WTC11 (cell line): ENCODE results near the gene DAAM2. TPM values are rescaled to one million over a fixed set of nuclear protein-coding genes. Genes with fewer than 3 reads are reported as not detected.

Experiments used
- ATAC-seq: fragments of 200-7000 bp; cut with Tn5 transposase; 2 replicates; pipeline ENCODE4 v1.10.0; 2021; ENCODE audit warnings: mild to moderate bottlenecking, moderate library complexity
- CTCF ChIA-PET: fragments of 300-600 bp; sonication (Branson Sonifier 250); formaldehyde crosslinking; loops from one replicate; lab custom pipeline; 2021; ENCODE audit warnings: antibody characterized with exemption; lab: Charles Lee
- POLR2A ChIA-PET: fragments of 350-600 bp; sonication (Branson Sonifier 250); formaldehyde crosslinking; loops from one replicate; lab custom pipeline; 2021; ENCODE audit warnings: antibody characterized with exemption; lab: Charles Lee
- DNase-seq: peaks from one replicate; pipeline ENCODE4 v3.0.0; 2021; ENCODE audit warnings: low spot score
- H3K27ac Mint-ChIP-seq: 2 replicates; pipeline ENCODE4 v1.8.0; 2021; ENCODE audit warnings: mixed read lengths
- H3K27me3 Mint-ChIP-seq: 2 replicates; pipeline ENCODE4 v1.8.0; 2021; ENCODE audit warnings: low read depth, mild to moderate bottlenecking, moderate library complexity, mixed read lengths
- H3K36me3 Mint-ChIP-seq: 2 replicates; pipeline ENCODE4 v1.8.0; 2021; ENCODE audit warnings: mixed read lengths
- H3K4me1 Mint-ChIP-seq: 2 replicates; pipeline ENCODE4 v1.8.0; 2022; ENCODE audit warnings: mixed read lengths
- H3K4me3 Mint-ChIP-seq: 2 replicates; pipeline ENCODE4 v1.8.0; 2021; ENCODE audit warnings: mild to moderate bottlenecking, moderate library complexity, mixed read lengths
- H3K9me3 Mint-ChIP-seq: 2 replicates; pipeline ENCODE4 v1.8.0; 2021; ENCODE audit warnings: mixed read lengths
- CREM ChIP-seq: sonication (generic); formaldehyde crosslinking; IDR thresholded peaks from 2 replicates; pipeline ENCODE4 v1.8.1; 2022; ENCODE audit warnings: mild to moderate bottlenecking, missing genetic modification reagents, moderate library complexity
- EMX1 ChIP-seq: fragments of 250-450 bp; sonication (Bioruptor Pico); IDR thresholded peaks from 2 replicates; pipeline ENCODE4 v1.8.0; 2021; ENCODE audit warnings: mild to moderate bottlenecking
- ESRRA ChIP-seq: sonication (generic); formaldehyde crosslinking; IDR thresholded peaks from 2 replicates; pipeline ENCODE4 v1.8.1; 2022; ENCODE audit warnings: mild to moderate bottlenecking, missing genetic modification reagents, borderline replicate concordance
- FOXK1 ChIP-seq: sonication (generic); formaldehyde crosslinking; IDR thresholded peaks from 2 replicates; pipeline ENCODE4 v1.8.0; 2022; ENCODE audit warnings: mild to moderate bottlenecking, moderate library complexity, missing genetic modification reagents
- GABPB1 ChIP-seq: sonication (generic); formaldehyde crosslinking; IDR thresholded peaks from 2 replicates; pipeline ENCODE4 v1.8.1; 2023; ENCODE audit warnings: mild to moderate bottlenecking, missing genetic modification reagents
- IRF2 ChIP-seq: sonication (generic); formaldehyde crosslinking; IDR thresholded peaks from 2 replicates; pipeline ENCODE4 v1.8.0; 2022; ENCODE audit warnings: low read depth, missing genetic modification reagents, borderline replicate concordance
- KAT7 ChIP-seq: sonication (generic); formaldehyde crosslinking; IDR thresholded peaks from 2 replicates; pipeline ENCODE4 v1.8.1; 2023; ENCODE audit warnings: missing genetic modification reagents, mild to moderate bottlenecking, borderline replicate concordance
- NFATC4 ChIP-seq: fragments of 250-450 bp; sonication (Bioruptor Pico); IDR thresholded peaks from 2 replicates; pipeline ENCODE4 v1.9.0; 2021; ENCODE audit warnings: mild to moderate bottlenecking
- NFE2L1 ChIP-seq: sonication (generic); formaldehyde crosslinking; IDR thresholded peaks from 2 replicates; pipeline ENCODE4 v1.8.1; 2023; ENCODE audit warnings: missing genetic modification reagents
- PRRX2 ChIP-seq: fragments of 250-450 bp; sonication (Bioruptor Pico); IDR thresholded peaks from 2 replicates; pipeline ENCODE4 v1.8.0; 2021; ENCODE audit warnings: mild to moderate bottlenecking
- SMAD4 ChIP-seq: sonication (generic); formaldehyde crosslinking; IDR thresholded peaks from 2 replicates; pipeline ENCODE4 v1.8.0; 2022; ENCODE audit warnings: mild to moderate bottlenecking, missing genetic modification reagents
- TCF7 ChIP-seq: sonication (generic); formaldehyde crosslinking; IDR thresholded peaks from 2 replicates; pipeline ENCODE4 v1.8.0; 2022; ENCODE audit warnings: mild to moderate bottlenecking, low read depth, missing genetic modification reagents, moderate library complexity
- USF2 ChIP-seq: sonication (generic); formaldehyde crosslinking; IDR thresholded peaks from 2 replicates; pipeline ENCODE4 v1.8.1; 2023; ENCODE audit warnings: mild to moderate bottlenecking, missing genetic modification reagents, moderate library complexity
- ZNF416 ChIP-seq: fragments of 250-450 bp; sonication (Bioruptor Pico); IDR thresholded peaks from 2 replicates; pipeline ENCODE4 v1.9.0; 2021; ENCODE audit warnings: mild to moderate bottlenecking, inconsistent platforms
- ZSCAN18 ChIP-seq: fragments of 250-450 bp; sonication (Bioruptor Pico); IDR thresholded peaks from 2 replicates; pipeline ENCODE4 v2.1.2; 2022; ENCODE audit warnings: mild to moderate bottlenecking, moderate library complexity
- total RNA-seq: library from RNA; stranded (reverse); gene quantifications from 3 replicates; pipeline ENCODE4 v1.2.3, GENCODE V29; 2021
- TF ChIP-seq, protein P1 (sequence below): fragments of 250-450 bp; sonication (Bioruptor Pico); IDR thresholded peaks from 2 replicates; pipeline ENCODE4 v1.8.0; 2021; ENCODE audit warnings: mild to moderate bottlenecking
- TF ChIP-seq, protein P2 (sequence below): sonication (generic); formaldehyde crosslinking; IDR thresholded peaks from 2 replicates; pipeline ENCODE4 v1.8.1; 2022; ENCODE audit warnings: mild to moderate bottlenecking, moderate library complexity, missing genetic modification reagents
- TF ChIP-seq, protein P3 (sequence below): sonication (generic); formaldehyde crosslinking; IDR thresholded peaks from 2 replicates; pipeline ENCODE4 v1.8.0; 2022; ENCODE audit warnings: missing genetic modification reagents

The DAAM2 gene
- total RNA-seq, 1 experiment from 2014 or later: 2.0 TPM

- TF ChIP-seq, protein P1, sequence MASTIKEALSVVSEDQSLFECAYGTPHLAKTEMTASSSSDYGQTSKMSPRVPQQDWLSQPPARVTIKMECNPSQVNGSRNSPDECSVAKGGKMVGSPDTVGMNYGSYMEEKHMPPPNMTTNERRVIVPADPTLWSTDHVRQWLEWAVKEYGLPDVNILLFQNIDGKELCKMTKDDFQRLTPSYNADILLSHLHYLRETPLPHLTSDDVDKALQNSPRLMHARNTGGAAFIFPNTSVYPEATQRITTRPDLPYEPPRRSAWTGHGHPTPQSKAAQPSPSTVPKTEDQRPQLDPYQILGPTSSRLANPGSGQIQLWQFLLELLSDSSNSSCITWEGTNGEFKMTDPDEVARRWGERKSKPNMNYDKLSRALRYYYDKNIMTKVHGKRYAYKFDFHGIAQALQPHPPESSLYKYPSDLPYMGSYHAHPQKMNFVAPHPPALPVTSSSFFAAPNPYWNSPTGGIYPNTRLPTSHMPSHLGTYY: no peak
- TF ChIP-seq KAT7 (CRISPR knock-in tag) (no peak), TCF7 (CRISPR knock-in tag) (no peak), IRF2 (CRISPR knock-in tag) (no peak)
- TF ChIP-seq, protein P2, sequence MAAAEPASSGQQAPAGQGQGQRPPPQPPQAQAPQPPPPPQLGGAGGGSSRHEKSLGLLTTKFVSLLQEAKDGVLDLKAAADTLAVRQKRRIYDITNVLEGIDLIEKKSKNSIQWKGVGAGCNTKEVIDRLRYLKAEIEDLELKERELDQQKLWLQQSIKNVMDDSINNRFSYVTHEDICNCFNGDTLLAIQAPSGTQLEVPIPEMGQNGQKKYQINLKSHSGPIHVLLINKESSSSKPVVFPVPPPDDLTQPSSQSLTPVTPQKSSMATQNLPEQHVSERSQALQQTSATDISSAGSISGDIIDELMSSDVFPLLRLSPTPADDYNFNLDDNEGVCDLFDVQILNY (CRISPR knock-in tag): no peak
Measured at GRCh38 chr6:39752835-39753724, 39.1 kb upstream of the DAAM2 start (continued).

GRCh38 chr6:39753725-39754045 lies 38.5 kb upstream of the DAAM2 start:
- peaks cover 8% of the 10 kb centered on the region for H3K9me3 Mint-ChIP-seq
- H3K36me3 Mint-ChIP-seq: no peaks in the 10 kb centered on the region
- H3K27ac Mint-ChIP-seq: no peak overlapping the region
- ATAC-seq (no peak), DNase-seq (no peak)
- TF ChIP-seq FOXK1 (CRISPR knock-in tag): no peak
- TF ChIP-seq ZNF416 (CRISPR knock-in tag): no peak
- no peak for TF ChIP-seq CREM (CRISPR knock-in tag)
- no peak for TF ChIP-seq PRRX2 (CRISPR knock-in tag)
- TF ChIP-seq NFATC4: no peak
- TF ChIP-seq EMX1 (CRISPR knock-in tag): no peak
- no peak for TF ChIP-seq NFE2L1
- TF ChIP-seq ESRRA (CRISPR knock-in tag): no peak
- no peak for TF ChIP-seq SMAD4
- TF ChIP-seq, protein P3, sequence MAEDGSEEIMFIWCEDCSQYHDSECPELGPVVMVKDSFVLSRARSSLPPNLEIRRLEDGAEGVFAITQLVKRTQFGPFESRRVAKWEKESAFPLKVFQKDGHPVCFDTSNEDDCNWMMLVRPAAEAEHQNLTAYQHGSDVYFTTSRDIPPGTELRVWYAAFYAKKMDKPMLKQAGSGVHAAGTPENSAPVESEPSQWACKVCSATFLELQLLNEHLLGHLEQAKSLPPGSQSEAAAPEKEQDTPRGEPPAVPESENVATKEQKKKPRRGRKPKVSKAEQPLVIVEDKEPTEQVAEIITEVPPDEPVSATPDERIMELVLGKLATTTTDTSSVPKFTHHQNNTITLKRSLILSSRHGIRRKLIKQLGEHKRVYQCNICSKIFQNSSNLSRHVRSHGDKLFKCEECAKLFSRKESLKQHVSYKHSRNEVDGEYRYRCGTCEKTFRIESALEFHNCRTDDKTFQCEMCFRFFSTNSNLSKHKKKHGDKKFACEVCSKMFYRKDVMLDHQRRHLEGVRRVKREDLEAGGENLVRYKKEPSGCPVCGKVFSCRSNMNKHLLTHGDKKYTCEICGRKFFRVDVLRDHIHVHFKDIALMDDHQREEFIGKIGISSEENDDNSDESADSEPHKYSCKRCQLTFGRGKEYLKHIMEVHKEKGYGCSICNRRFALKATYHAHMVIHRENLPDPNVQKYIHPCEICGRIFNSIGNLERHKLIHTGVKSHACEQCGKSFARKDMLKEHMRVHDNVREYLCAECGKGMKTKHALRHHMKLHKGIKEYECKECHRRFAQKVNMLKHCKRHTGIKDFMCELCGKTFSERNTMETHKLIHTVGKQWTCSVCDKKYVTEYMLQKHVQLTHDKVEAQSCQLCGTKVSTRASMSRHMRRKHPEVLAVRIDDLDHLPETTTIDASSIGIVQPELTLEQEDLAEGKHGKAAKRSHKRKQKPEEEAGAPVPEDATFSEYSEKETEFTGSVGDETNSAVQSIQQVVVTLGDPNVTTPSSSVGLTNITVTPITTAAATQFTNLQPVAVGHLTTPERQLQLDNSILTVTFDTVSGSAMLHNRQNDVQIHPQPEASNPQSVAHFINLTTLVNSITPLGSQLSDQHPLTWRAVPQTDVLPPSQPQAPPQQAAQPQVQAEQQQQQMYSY (CRISPR knock-in tag): no peak
- no peak for TF ChIP-seq USF2 (CRISPR knock-in tag)
- TF ChIP-seq ZSCAN18 (CRISPR knock-in tag): no peak
- TF ChIP-seq GABPB1 (CRISPR knock-in tag): no peak
- no peak overlapping the region for H3K4me3 Mint-ChIP-seq
- ChIA-PET POLR2A (no interaction called here), CTCF (no interaction called here)
- no peaks in the 10 kb centered on the region for H3K4me1 Mint-ChIP-seq
- no peaks in the 10 kb centered on the region; the same call in 1 of the 2 replicates for H3K27me3 Mint-ChIP-seq
